Measurements from ENCODE around the gene CCDC69.

CCDC69 gene

GRCh38 chr5:151140686-151141459 lies 83.0 kb downstream of the CCDC69 start:
- DNase-seq: no peak

GRCh38 chr5:151139646-151140045 lies 84.2 kb downstream of the CCDC69 start:
- no peak for DNase-seq

- no peak for DNase-seq
These were observed 84.9 kb downstream of the CCDC69 start for GRCh38 chr5:151139015-151139414.

- no peak for DNase-seq
These were observed 85.8 kb downstream of the CCDC69 start for GRCh38 chr5:151138114-151138513.

GRCh38 chr5:151137067-151137825 lies 86.6 kb downstream of the CCDC69 start:
- no peak for DNase-seq

GRCh38 chr5:151134228-151134627 lies 89.7 kb downstream of the CCDC69 start:
- DNase-seq: no peak

GRCh38 chr5:151132963-151133362 lies 90.9 kb downstream of the CCDC69 start:
- no peak for DNase-seq

Data from activated T-cell treated with anti-CD3 and anti-CD28 coated beads, Interleukin-2, amount 50 U/mL, for 48 hours (primary cell).